GM13976 (cell line): ENCODE results near the gene CTCF.
A peak's percentile ranks its signal among the peaks of the same experiment; 100 is the strongest.
"Not testable (repeated sequence)": the region's sequence is repeated elsewhere in the genome, so short reads cannot be mapped to it uniquely, and the experiment has no call there.

Experiments used
- DNase-seq: peaks from one replicate; pipeline ENCODE4 v3.0.0; 2012; ENCODE audit warnings: low spot score
- CTCF ChIP-seq: IDR thresholded peaks from 2 replicates; pipeline ENCODE4 v1.5.1; 2012; ENCODE audit warnings: borderline replicate concordance, mild to moderate bottlenecking; ENCODE audit not compliant: insufficient read depth; ENCODE audit errors: extremely low read depth, missing control alignments, control extremely low read depth
- in situ Hi-C: fragments of 300-500 bp; cut with MboI; formaldehyde crosslinking; loops from one replicate; pipeline ENCODE4 v1.12.0; 2022; ENCODE audit warnings: low sequenced_read_pairs, mixed read lengths, inconsistent platforms; ENCODE audit not compliant: unreplicated experiment

Gene CTCF

GRCh38 chr16:67562526-67562917 lies at the start of gene CTCF:
TSS of gene CTCF (plus strand) at chr16:67562526. CDS start at chr16:67610833, 48,307 bp downstream.
- peak; percentile 85 for DNase-seq
- in situ Hi-C loops = no loop called here
- TF ChIP-seq CTCF = peak; percentile 75

GRCh38 chr16:67513892-67514291 lies 48.4 kb upstream of the CTCF start:
- DNase-seq, in situ Hi-C loops: not testable (repeated sequence)

- in situ Hi-C loops = no loop called here
- DNase-seq = peak; percentile 77
- peak; percentile 57 for TF ChIP-seq CTCF
Observed at GRCh38 chr16:67514382-67514828, 47.9 kb upstream of the CTCF start.

GRCh38 chr16:67516296-67517154 lies 45.8 kb upstream of the CTCF start:
- TF ChIP-seq CTCF = no peak
- no peak for DNase-seq
- in situ Hi-C loops = no loop called here

- in situ Hi-C loops = no loop called here
- no peak for TF ChIP-seq CTCF
- no peak for DNase-seq
Observed at GRCh38 chr16:67517155-67517445, 45.2 kb upstream of the CTCF start.

- TF ChIP-seq CTCF = no peak
- DNase-seq = peak; percentile 57
- in situ Hi-C loops = no loop called here
Observed at GRCh38 chr16:67517661-67518423, 44.5 kb upstream of the CTCF start.

- no peak for TF ChIP-seq CTCF
- DNase-seq = no peak
- in situ Hi-C loops = no loop called here
Observed at GRCh38 chr16:67518676-67519075, 43.6 kb upstream of the CTCF start.
